D721Med (cell line): ENCODE results near the gene MRPS27.
"Not testable (repeated sequence)": the region's sequence is repeated elsewhere in the genome, so short reads cannot be mapped to it uniquely, and the experiment has no call there.

Experiments used
- DNase-seq: peaks from one replicate; pipeline ENCODE4 v3.0.0; 2011; ENCODE audit warnings: low spot score; ENCODE audit not compliant: insufficient read length
- FAIRE-seq: peaks from 2 replicates; lab custom pipeline; 2011; peaks lifted over from hg19 to GRCh38; lab: Jason Lieb, UNC
- TF ChIP-seq, protein P1 (sequence below): IDR thresholded peaks from 2 replicates; pipeline ENCODE4 v1.5.1; 2012; ENCODE audit warnings: mild to moderate bottlenecking, control low read depth; ENCODE audit not compliant: insufficient read depth; ENCODE audit errors: missing control alignments

The MRPS27 gene

DNA sequence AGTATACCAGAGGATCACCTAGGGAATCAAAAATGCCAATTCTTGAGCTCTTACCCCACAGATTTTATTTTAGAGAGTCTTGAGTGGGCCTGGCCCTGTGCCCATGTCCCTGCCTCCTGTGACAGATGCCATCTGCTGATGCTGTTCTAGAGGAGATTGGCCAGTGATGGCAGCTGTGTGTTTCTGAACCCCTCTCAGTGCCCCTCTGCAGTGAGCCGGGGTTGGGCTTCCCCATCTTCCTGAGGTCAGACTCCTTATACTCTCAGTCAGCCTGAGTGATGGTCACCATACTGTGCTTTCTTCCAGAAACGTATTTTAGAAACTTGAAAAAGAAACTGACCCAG is 6.2 kb upstream of the MRPS27 start:
- no peak for DNase-seq
- FAIRE-seq = no peak
- TF ChIP-seq, protein P1, sequence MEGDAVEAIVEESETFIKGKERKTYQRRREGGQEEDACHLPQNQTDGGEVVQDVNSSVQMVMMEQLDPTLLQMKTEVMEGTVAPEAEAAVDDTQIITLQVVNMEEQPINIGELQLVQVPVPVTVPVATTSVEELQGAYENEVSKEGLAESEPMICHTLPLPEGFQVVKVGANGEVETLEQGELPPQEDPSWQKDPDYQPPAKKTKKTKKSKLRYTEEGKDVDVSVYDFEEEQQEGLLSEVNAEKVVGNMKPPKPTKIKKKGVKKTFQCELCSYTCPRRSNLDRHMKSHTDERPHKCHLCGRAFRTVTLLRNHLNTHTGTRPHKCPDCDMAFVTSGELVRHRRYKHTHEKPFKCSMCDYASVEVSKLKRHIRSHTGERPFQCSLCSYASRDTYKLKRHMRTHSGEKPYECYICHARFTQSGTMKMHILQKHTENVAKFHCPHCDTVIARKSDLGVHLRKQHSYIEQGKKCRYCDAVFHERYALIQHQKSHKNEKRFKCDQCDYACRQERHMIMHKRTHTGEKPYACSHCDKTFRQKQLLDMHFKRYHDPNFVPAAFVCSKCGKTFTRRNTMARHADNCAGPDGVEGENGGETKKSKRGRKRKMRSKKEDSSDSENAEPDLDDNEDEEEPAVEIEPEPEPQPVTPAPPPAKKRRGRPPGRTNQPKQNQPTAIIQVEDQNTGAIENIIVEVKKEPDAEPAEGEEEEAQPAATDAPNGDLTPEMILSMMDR = no peak

DNA sequence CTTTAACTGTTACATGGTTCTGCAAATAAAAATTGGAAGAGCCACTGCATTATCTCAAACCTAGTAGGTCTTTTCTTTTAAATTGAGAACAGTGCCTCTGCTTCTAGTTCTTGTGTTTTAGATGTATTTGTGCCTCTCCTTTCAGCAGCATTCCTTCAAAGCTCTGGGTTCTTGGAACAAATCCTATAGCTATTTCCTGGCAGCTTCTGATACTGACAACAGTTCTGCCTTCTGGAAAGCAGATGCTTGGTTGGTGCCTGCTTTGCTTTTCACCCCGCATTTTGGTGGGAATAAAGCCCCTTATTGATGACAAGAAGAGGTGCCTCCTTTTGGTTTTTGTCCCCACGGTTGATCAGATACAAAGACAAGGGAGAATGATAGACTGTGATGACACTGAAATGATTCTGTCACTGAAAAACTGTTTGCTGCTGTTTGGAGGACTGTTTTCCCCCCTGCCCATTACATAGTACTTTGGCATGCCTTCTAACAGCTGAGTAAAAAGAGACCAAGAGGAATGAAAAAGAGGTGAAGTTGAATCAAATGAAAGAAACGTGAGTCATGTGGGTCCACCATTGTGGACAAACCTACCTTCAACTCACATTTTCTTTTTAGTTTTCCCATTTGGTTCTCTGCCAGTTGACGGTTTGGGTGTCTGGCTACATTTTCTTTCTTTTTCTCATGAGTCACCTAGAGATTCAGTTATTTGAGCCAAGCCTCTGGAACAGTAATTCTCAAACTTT is 5.7 kb upstream of the MRPS27 start:
- TF ChIP-seq, protein P1 = no peak
- FAIRE-seq = no peak

DNA sequence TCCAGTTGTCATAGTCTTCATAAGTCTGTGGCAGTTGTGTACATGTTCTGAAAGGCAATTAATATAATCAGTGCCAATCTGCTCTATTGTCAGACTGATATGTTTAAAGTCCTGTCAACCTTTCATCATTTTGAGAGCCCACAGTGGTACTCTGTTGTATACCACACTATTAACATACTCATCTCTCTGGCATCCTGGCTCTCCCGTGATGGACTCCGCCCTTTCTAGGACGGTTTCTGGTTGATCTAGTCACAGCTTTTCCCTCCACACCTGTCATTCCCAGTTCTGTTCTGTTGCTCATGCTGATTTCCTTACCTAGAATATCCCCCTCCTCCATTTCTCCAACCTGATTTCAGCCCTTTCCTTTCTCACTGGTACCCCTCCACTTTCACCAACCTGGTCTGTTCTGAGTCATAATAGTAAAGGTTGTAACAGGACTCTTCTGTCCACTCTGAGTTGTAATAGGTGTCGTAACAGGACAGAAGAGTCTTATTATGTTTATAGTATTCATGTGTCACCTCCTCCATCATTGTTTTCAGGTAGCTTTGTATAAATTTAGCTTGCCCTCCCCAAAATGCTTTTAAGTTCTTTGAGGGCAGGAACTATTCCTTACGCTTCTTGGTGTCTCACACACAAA is 4.3 kb upstream of the MRPS27 start:
- FAIRE-seq = no peak
- DNase-seq = no peak
- TF ChIP-seq, protein P1 = no peak

More for the DNA sequence above, 5.7 kb upstream of the MRPS27 start:
- no peak for DNase-seq

DNA sequence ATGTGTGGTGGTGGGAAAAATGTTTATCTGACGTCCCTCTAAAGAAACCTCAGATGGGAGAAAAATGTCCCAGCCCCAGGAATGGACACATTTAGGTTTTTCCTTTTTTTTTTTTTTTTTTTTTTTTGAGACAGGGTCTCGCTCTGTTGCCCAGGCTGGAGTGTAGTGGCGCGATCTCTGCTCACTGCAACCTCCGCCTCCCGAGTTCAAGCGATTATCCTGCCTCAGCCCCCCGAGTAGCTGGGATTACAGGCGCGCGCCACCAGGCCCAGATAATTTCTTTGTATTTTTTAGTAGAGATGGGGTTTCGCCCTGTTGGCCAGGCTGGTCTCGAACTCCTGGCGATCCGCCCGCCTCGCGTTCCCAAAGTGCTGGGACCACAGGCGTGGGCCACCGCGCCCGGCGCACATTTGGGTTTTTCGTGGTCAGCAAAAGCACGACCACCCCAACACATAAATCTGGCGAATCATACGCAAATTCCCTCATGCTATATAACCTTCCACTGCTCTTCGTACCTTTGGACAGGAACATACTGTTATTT is 535 bp downstream of the MRPS27 start:
- not testable (repeated sequence) for FAIRE-seq, DNase-seq

DNA sequence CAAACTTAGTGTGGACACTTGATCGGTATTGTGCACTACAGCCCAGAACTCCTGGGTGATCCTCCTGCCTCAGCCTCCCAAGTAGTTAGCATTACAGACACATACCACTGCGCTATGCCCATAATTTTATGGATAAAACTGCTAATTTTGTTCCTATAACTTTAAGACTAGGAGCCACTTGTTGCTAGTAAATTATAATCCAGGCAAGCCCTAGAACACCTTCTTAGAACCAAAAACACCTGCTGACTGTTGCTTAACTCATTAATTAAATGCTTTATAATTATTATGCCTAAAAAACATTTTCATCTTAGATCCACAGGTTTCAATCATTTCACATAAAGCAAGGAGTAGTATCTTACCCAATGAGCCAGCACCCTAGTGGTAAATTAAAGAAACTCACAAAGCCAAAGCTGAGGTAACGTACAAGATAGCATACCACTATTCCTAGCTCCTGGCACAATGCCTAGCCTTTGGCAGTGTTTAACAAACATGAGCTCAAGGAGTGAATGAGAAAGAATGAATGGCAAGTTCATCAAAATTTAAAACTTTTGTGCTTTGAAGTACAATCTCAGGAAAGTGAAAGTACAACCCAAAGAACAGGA is 5.4 kb downstream of the MRPS27 start:
- TF ChIP-seq, protein P1 = no peak
- FAIRE-seq (no peak), DNase-seq (no peak)

DNA sequence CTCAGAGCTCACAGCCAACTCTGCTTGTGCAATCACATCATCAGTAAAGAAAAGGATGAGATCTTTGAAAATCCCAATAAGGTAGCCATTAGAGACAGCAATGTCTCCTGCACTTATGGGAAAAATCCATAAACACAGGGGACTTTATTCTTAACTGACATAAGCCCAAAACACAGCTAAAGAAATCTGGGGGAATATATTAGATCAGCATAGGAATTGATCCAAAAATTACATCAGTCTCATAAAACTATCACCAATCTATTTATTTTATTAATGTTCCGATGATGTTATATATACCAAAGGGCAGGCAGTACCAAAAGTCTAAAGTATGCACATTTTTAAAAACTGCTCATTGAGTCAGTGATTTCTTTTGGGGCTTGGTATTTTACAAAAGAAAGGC is 6.9 kb downstream of the MRPS27 start:
- TF ChIP-seq, protein P1 = no peak
- FAIRE-seq = no peak
- DNase-seq = no peak

DNA sequence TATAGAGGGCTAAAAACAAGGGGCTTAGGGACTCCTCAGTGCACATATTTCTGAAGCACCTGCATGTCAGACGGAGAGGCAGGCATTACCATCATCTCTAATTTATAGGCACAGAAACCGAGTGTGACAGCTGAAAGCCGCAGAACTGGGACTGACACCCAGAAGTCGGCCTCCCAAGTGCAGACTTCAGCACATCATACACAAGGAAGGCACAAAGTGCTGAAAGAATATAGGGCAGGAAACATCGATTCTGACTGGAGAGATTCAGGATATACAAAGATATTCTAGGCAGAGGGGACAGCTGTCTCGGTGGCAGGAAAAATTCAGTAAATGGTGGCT is 11.2 kb downstream of the MRPS27 start:
- TF ChIP-seq, protein P1 = no peak
- FAIRE-seq = no peak
- DNase-seq = no peak
